ENCODE measurements around the gene NXN.
"Not testable (repeated sequence)": the region's sequence is repeated elsewhere in the genome, so short reads cannot be mapped to it uniquely, and the experiment has no call there.

The NXN gene

GRCh38 chr17:846901-847843 lies 132.4 kb downstream of the NXN start:
- peak overlapping the region; percentile 63 for H3K27ac ChIP-seq (ENCODE audit: low read depth, low read length, severe bottlenecking)
- 88 to 89% methylated on average over 22 to 23 of the region's 32 CpGs for WGBS, 2 experiments (ENCODE audit: insufficient coverage in 2 of 2)
- peaks cover 35% of the 10 kb centered on the region for H3K4me1 ChIP-seq (ENCODE audit: control insufficient read depth, insufficient read depth, low read length, poor library complexity, severe bottlenecking)
- no peak overlapping the region for H3K4me3 ChIP-seq (ENCODE audit: extremely low read depth, insufficient read depth, low read length, poor library complexity, severe bottlenecking)
- peaks cover 2% of the 10 kb centered on the region for H3K9me3 ChIP-seq (ENCODE audit: control insufficient read depth, low read length)
- peaks cover 38% of the 10 kb centered on the region for H3K36me3 ChIP-seq (ENCODE audit: control insufficient read depth, insufficient read depth, low read length)

DNA sequence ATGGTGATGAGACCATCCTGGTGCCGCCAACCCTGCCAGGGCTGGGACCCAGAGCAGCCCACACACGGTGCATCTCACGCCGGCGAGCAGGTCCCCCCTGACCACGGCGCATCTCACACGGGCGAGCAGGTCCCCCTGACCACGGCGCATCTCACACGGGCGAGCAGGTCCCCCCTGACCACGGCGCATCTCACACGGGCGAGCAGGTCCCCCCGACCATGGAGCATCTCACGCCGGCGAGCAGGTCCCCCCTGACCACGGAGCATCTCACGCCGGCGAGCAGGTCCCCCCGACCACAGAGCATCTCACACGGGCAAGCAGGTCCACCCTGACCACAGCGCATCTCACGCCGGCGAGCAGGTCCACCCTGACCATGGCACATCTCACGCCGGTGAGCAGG lies 138.3 kb downstream of the NXN start:
- peaks cover 47% of the 10 kb centered on the region for H3K36me3 ChIP-seq (ENCODE audit: control insufficient read depth, insufficient read depth, low read length)
- peaks cover 6% of the 10 kb centered on the region for H3K4me1 ChIP-seq (ENCODE audit: control insufficient read depth, insufficient read depth, low read length, poor library complexity, severe bottlenecking)
- peaks cover 10% of the 10 kb centered on the region for H3K9me3 ChIP-seq (ENCODE audit: control insufficient read depth, low read length)
- H3K27ac ChIP-seq (ENCODE audit: low read depth, low read length, severe bottlenecking) = no peak overlapping the region
- H3K4me3 ChIP-seq (ENCODE audit: extremely low read depth, insufficient read depth, low read length, poor library complexity, severe bottlenecking) = no peak overlapping the region
- 75 to 79% methylated on average over 31 to 33 of the region's 33 CpGs for WGBS, 2 experiments (ENCODE audit: insufficient coverage in 2 of 2)

GRCh38 chr17:838486-838885 lies 141.1 kb downstream of the NXN start:
- no peak overlapping the region for H3K27ac ChIP-seq (ENCODE audit: low read depth, low read length, severe bottlenecking)
- H3K4me3 ChIP-seq (ENCODE audit: extremely low read depth, insufficient read depth, low read length, poor library complexity, severe bottlenecking) = no peak overlapping the region
- peaks cover 39% of the 10 kb centered on the region for H3K36me3 ChIP-seq (ENCODE audit: control insufficient read depth, insufficient read depth, low read length)
- H3K4me1 ChIP-seq (ENCODE audit: control insufficient read depth, insufficient read depth, low read length, poor library complexity, severe bottlenecking) = peaks cover 6% of the 10 kb centered on the region
- H3K9me3 ChIP-seq (ENCODE audit: control insufficient read depth, low read length) = peaks cover 18% of the 10 kb centered on the region
- WGBS, 2 experiments (ENCODE audit: insufficient coverage in 2 of 2) = 95 to 97% methylated on average over 6 to 8 of the region's 11 CpGs

DNA sequence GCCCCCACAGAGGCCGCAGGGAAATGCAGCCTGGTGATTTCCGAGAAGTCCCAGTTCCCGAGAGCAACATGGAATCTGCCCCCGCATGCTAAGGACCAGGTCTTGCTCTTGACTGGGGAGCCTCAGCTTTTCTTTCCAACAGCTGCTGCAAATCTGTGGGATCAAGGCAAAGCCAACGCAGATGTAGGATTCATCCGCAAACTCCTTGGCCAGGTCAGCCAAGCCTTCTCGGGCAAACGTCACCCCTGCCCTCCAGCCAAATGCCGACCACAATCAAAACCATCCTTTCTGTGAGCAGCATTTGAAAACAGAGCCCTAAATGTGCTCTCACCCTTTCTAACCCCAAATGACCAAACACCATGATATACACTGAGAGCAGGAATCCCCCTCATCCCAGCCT lies 143.4 kb downstream of the NXN start:
- Histone ChIP-seq H3K9me3 (ENCODE audit: control insufficient read depth, low read length) (peaks cover 19% of the 10 kb centered on the region), H3K4me3 (ENCODE audit: extremely low read depth, insufficient read depth, low read length, poor library complexity, severe bottlenecking) (no peak overlapping the region), H3K4me1 (ENCODE audit: control insufficient read depth, insufficient read depth, low read length, poor library complexity, severe bottlenecking) (peaks cover 6% of the 10 kb centered on the region), H3K36me3 (ENCODE audit: control insufficient read depth, insufficient read depth, low read length) (peaks cover 36% of the 10 kb centered on the region), H3K27ac (ENCODE audit: low read depth, low read length, severe bottlenecking) (peak overlapping the region; percentile 95)
- 72 to 73% methylated on average over 9 of the region's 9 CpGs for WGBS, 2 experiments (ENCODE audit: insufficient coverage in 2 of 2)

GRCh38 chr17:835721-836120 lies 143.9 kb downstream of the NXN start:
- WGBS, 2 experiments (ENCODE audit: insufficient coverage in 2 of 2) = no CpG with 5 or more reads among the region's 27 CpGs
- Histone ChIP-seq H3K27ac (ENCODE audit: low read depth, low read length, severe bottlenecking) (peak overlapping the region; percentile 95), H3K9me3 (ENCODE audit: control insufficient read depth, low read length) (peaks cover 19% of the 10 kb centered on the region), H3K36me3 (ENCODE audit: control insufficient read depth, insufficient read depth, low read length) (peaks cover 36% of the 10 kb centered on the region)
- not testable (repeated sequence) for H3K4me3 ChIP-seq (ENCODE audit: extremely low read depth, insufficient read depth, low read length, poor library complexity, severe bottlenecking); H3K4me1 ChIP-seq (ENCODE audit: control insufficient read depth, insufficient read depth, low read length, poor library complexity, severe bottlenecking)

- Histone ChIP-seq H3K4me3 (ENCODE audit: extremely low read depth, insufficient read depth, low read length, poor library complexity, severe bottlenecking) (no peak overlapping the region), H3K27ac (ENCODE audit: low read depth, low read length, severe bottlenecking) (peak overlapping the region; percentile 91), H3K9me3 (ENCODE audit: control insufficient read depth, low read length) (peaks cover 19% of the 10 kb centered on the region), H3K36me3 (ENCODE audit: control insufficient read depth, insufficient read depth, low read length) (peaks cover 36% of the 10 kb centered on the region), H3K4me1 (ENCODE audit: control insufficient read depth, insufficient read depth, low read length, poor library complexity, severe bottlenecking) (peaks cover 6% of the 10 kb centered on the region)
- WGBS, 2 experiments (ENCODE audit: insufficient coverage in 2 of 2) = 42 to 44% methylated on average over 1 to 7 of the region's 9 CpGs
Measured at GRCh38 chr17:835263-835662, 144.3 kb downstream of the NXN start.

DNA sequence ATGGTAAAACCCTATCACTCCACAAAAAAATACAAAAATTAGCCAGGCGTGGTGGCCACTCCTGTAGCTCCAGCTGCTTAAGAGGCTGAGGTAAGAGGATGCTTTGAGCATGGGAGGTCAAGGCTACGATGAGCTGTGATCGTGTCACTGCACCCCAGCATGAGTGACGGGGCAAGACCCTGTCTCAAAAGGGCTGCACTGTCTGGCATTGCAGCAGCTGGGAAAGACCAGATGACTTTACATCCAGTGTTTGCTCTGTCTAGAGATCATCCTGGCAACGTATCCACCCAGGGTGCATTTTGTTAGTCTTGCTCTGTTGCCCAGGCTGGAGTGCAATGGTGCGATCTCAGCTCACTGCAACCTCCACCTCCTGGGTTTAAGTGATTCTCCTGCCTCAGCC lies 145.4 kb downstream of the NXN start:
- no peak overlapping the region for H3K27ac ChIP-seq (ENCODE audit: low read depth, low read length, severe bottlenecking)

DNA sequence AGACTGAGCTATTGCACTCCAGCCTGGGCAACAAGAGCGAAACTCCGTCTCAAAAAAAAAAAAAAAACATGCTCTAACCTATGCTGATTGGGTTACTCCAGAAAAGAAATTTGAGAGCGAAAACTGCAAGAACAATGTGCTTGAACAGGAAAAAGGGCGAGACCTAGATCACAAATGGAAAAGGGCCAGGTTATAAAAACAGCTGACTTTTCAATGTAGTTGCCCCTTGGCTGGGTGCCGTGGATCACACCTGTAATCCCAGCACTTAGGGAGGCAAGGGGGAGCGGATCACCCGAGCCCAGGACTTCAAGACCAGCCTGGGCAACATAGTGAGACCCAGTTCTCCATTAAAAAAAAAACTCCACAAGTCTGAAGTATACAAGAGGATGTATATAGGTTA lies 148.6 kb downstream of the NXN start:
- WGBS, 2 experiments (ENCODE audit: insufficient coverage in 2 of 2) = 81 to 86% methylated on average over 6 to 7 of the region's 7 CpGs
- Histone ChIP-seq H3K36me3 (ENCODE audit: control insufficient read depth, insufficient read depth, low read length) (peaks cover 25% of the 10 kb centered on the region), H3K27ac (ENCODE audit: low read depth, low read length, severe bottlenecking) (no peak overlapping the region), H3K9me3 (ENCODE audit: control insufficient read depth, low read length) (peaks cover 19% of the 10 kb centered on the region), H3K4me1 (ENCODE audit: control insufficient read depth, insufficient read depth, low read length, poor library complexity, severe bottlenecking) (no peaks in the 10 kb centered on the region), H3K4me3 (ENCODE audit: extremely low read depth, insufficient read depth, low read length, poor library complexity, severe bottlenecking) (no peak overlapping the region)

More for the DNA sequence above, 145.4 kb downstream of the NXN start:
- H3K4me1 ChIP-seq (ENCODE audit: control insufficient read depth, insufficient read depth, low read length, poor library complexity, severe bottlenecking) = peaks cover 6% of the 10 kb centered on the region
- no peak overlapping the region for H3K4me3 ChIP-seq (ENCODE audit: extremely low read depth, insufficient read depth, low read length, poor library complexity, severe bottlenecking)
- H3K9me3 ChIP-seq (ENCODE audit: control insufficient read depth, low read length) = peaks cover 19% of the 10 kb centered on the region
- 93 to 97% methylated on average over 6 of the region's 6 CpGs for WGBS, 2 experiments (ENCODE audit: insufficient coverage in 2 of 2)
- H3K36me3 ChIP-seq (ENCODE audit: control insufficient read depth, insufficient read depth, low read length) = peaks cover 36% of the 10 kb centered on the region

DNA sequence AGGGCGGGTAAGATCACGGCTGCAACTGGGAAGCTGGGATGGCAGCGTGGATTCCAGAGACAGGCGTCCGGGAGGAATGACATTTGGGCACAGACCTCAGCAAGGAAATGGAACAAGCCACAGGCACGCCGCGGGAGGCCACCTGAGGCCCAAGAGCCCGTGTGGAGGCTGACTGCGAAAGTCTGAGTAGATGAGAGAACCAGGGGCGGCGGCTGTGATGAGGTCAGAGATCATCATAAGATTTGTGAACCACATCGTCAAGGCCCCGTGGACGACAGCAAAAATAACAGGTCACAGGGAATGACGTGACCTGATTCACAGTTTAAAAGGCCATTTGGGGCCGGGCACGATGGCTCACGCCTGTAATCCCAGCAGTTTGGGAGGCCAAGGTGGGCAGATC lies 149.2 kb downstream of the NXN start:
- WGBS, 2 experiments (ENCODE audit: insufficient coverage in 2 of 2) = 83% methylated on average over 19 of the region's 19 CpGs
- H3K4me3 ChIP-seq (ENCODE audit: extremely low read depth, insufficient read depth, low read length, poor library complexity, severe bottlenecking) = no peak overlapping the region
- H3K27ac ChIP-seq (ENCODE audit: low read depth, low read length, severe bottlenecking) = no peak overlapping the region
- peaks cover 31% of the 10 kb centered on the region for H3K36me3 ChIP-seq (ENCODE audit: control insufficient read depth, insufficient read depth, low read length)
- H3K4me1 ChIP-seq (ENCODE audit: control insufficient read depth, insufficient read depth, low read length, poor library complexity, severe bottlenecking) = no peaks in the 10 kb centered on the region
- peaks cover 19% of the 10 kb centered on the region for H3K9me3 ChIP-seq (ENCODE audit: control insufficient read depth, low read length)

GRCh38 chr17:829614-830013 lies 150.0 kb downstream of the NXN start:
- H3K4me1 ChIP-seq (ENCODE audit: control insufficient read depth, insufficient read depth, low read length, poor library complexity, severe bottlenecking); H3K27ac ChIP-seq (ENCODE audit: low read depth, low read length, severe bottlenecking); H3K4me3 ChIP-seq (ENCODE audit: extremely low read depth, insufficient read depth, low read length, poor library complexity, severe bottlenecking): not testable (repeated sequence)
- peaks cover 38% of the 10 kb centered on the region for H3K36me3 ChIP-seq (ENCODE audit: control insufficient read depth, insufficient read depth, low read length)
- no CpG with 5 or more reads among the region's 3 CpGs for WGBS, 2 experiments (ENCODE audit: insufficient coverage in 2 of 2)
- H3K9me3 ChIP-seq (ENCODE audit: control insufficient read depth, low read length) = peaks cover 19% of the 10 kb centered on the region

DNA sequence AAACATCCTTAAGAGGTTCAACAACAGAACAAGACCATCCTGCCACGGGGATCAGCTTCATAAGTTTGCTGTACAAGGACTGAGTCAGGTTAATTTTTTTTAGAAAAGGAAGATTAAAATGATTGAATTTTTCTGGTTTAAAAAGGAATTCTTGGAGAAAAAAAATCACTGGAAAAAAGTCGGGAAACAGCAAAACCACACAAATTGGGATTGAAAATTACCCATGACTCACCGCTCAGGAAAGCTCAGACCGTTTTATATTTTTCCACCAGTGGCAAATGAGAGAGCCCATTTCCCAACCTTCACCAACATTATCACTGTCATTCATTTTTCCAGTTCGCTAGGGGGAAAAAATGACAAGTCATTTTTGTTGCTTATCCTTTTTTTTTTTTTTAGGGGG lies 150.8 kb downstream of the NXN start:
- H3K27ac ChIP-seq (ENCODE audit: low read depth, low read length, severe bottlenecking) = no peak overlapping the region
- no peaks in the 10 kb centered on the region for H3K4me1 ChIP-seq (ENCODE audit: control insufficient read depth, insufficient read depth, low read length, poor library complexity, severe bottlenecking)
- no peak overlapping the region for H3K4me3 ChIP-seq (ENCODE audit: extremely low read depth, insufficient read depth, low read length, poor library complexity, severe bottlenecking)
- WGBS, 2 experiments (ENCODE audit: insufficient coverage in 2 of 2) = 92 to 100% methylated on average over 4 to 5 of the region's 5 CpGs
- H3K36me3 ChIP-seq (ENCODE audit: control insufficient read depth, insufficient read depth, low read length) = peaks cover 42% of the 10 kb centered on the region
- H3K9me3 ChIP-seq (ENCODE audit: control insufficient read depth, low read length) = peaks cover 12% of the 10 kb centered on the region

Data from mesodermal cell (in vitro differentiated cells).